ENCODE measurements around the gene COBL.

Gene COBL

GRCh38 chr7:51103718-51104117 lies 212.9 kb downstream of the COBL start:
- DNase-seq = no peak

DNA sequence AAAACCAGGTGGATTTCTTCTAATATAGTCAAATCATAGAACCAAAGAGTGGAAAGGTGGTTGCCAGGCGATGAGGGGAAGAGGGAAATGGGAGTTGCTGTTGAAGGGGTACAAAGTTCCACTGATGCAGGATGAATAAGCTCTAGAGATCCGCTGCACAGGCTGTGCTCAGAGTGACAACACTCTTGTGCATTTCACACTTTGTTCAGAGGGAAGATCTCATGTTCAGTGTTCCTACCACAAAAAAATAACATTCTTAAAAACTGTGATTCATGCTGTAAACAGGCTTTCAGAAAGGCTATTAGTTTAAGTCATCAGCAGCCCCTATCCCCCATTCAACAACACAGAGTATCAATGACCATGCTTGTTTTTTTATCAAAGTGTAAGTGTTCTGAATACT lies 213.8 kb downstream of the COBL start:
- no peak for DNase-seq

DNA sequence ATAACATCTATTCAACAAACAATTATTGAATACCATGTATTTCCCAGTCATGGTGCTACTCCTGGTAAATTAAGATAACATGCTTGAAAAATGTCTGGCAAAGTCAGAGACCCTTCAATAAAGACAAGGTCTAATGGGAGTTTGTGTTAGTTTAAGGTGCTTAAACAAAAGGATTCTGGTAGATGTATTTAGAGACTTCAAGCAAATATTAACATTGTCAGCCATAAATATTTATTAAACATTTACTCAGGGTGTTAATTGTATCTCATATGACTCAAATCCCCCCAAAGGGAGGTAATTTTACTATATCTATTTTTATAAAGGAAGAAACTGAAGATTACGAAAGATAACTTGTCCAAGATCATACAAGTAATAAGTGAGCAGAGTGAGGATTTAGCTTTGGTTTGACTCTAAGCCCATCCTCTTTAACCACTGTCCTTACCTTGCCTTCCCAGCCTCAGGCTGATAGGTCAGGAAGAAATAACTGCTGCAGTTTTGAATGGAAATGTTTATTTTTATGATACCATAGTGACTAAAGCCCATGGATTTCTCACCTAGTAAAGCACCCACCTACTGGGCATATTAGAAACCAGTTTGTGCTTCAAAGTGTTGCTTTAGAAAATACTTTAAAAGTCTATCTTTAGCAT lies 215.4 kb downstream of the COBL start:
- DNase-seq = no peak

GRCh38 chr7:51090411-51090810 lies 226.2 kb downstream of the COBL start:
- no peak for DNase-seq

- DNase-seq = no peak
Measured at GRCh38 chr7:51085034-51085692, 231.4 kb downstream of the COBL start.

DNA sequence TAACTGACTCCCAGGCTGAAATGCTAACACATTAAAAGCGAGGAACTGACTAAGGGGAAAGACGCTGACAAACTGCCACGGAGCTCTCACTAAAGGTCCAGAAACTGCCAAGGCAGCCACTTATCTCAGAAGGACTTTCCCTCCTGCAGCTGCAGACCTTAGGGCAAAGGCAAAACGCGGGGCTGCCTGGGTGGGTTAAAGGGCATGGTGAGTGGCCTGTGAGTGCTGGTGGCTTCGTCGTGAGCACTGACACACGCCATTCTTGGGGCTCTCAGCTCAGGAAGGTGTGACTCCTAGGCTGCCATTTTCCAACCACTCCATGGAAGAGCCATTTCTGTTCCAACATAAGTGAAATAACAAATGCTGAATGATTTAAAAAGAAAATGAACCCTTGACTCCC lies 232.5 kb downstream of the COBL start:
- DNase-seq = no peak

DNA sequence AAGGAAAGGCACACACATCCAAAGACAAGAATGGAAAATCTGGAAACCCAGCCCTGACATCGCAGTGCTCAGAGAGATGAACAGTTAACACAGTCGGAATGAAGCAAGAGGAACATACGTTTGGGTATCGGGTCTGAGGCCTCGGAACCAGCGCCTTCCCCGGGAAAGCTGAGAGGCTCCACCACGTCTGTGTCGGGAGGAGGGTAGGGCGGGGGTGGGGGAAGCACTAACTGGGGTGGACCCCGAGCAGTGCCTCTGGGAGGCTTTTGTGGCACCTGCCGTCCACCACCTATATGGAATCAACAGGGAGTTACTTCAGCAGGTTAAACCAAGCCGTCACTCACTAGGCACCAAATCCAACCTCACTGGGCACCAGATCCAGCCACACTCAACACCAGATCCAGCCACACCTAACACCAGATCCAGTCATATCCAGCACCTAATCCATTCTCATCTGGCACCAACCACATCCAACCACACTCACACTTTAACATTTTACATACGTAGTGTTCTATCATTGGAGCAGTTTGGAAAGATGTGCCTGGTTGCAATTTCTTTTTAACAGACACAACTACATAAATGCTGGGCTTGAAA lies 233.6 kb downstream of the COBL start:
- DNase-seq = no peak

- no peak for DNase-seq
Measured at GRCh38 chr7:51082096-51082840, 234.3 kb downstream of the COBL start.

DNA sequence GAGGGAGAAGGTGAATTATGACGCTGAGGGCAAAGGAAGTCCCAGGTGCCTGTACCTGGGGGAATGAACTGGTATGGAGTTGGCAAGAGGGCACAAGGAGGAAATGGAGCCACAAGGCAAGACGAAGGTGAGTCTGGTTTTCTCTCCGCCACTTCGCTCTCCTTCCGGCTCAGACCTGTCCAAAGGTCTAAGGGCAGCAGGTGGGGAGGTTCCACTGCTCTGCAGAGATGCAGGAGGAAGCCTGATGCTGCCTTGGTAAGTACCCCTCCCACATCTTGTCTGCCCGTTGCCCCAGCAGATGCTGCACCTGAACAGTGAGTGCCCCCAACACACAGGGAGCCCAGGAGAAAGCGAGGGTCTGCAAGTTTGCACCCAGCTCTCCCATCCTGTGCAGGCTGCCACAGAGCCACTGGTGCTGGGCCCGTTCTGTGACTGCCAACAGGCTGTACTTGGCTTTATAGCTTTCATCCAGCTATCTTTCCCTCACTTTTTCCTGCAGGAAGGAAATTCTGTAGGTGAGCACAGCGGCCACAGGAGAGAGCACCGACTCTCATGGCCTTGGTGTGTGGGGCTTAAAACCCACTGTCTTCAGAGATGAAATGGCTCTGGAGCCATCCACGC lies 235.2 kb downstream of the COBL start:
- DNase-seq = no peak

GRCh38 chr7:51080622-51081269 lies 235.9 kb downstream of the COBL start:
- no peak for DNase-seq

GRCh38 chr7:51080216-51080615 lies 236.4 kb downstream of the COBL start:
- no peak for DNase-seq

- no peak for DNase-seq
Measured at GRCh38 chr7:51079494-51079893, 237.1 kb downstream of the COBL start.

DNA sequence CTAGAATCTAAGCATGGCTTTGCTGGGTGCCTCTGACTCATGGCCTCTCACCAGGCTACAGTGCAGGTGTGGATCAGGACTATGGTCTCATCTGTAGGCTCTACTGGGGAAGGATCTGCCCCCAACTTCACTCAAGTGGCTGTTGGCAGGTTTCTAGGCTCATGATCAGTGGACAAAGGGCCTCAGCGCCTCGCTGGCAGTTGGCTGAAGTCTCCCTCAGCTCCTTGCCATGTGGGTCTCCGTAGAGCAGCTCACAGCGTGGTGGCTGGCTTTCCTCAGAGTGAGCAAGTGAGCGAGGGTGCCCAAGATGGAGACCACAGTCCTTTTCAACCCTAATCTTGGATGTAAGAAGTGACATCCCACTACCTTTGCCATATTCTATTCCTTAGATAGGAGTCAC lies 238.0 kb downstream of the COBL start:
- DNase-seq = no peak

- no peak for DNase-seq
Measured at GRCh38 chr7:51077987-51078370, 238.6 kb downstream of the COBL start.

GRCh38 chr7:51077316-51077986 lies 239.2 kb downstream of the COBL start:
- no peak for DNase-seq

DNA sequence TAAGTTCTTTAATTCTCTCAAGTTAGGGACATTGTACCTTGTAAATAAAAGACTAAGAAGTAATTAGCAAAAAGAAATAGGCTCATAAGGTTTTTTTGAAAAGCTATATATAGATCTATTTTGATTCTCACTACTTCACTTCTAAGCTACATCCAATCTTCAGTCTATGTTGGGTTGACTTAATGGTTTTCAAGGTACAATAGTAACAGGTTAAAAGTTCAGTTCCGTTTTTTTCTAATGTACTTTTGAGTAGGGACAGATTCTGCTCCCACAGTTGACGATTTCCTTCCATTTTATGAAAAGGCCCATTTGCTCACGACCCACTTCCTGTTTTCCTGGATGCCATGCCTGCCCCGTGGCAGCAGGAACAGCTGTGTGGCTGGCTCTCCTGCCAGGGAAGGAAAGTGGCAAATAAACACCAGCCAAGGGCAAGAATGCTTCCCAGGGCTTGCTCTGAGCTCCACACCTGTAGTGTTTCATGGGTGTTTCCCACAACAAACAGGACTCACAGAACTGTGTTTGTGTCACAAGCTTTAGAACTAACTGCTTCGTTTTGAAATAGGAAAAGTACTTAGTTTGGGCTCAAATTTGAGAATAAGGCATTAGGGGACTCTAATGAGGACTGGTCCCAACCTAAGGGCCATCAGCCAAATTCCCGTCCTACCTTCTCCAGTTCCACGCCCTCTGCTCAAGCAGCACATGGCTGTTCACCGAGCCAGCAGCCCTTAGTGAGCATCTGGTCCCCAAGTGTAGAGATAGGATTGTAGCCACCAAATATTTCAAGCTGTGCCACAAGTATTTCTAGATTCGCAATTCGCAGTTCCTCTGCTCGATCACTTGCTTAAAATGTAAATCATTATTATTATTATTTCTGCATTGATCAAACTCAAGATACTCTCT lies 240.7 kb downstream of the COBL start:
- DNase-seq = no peak

DNA sequence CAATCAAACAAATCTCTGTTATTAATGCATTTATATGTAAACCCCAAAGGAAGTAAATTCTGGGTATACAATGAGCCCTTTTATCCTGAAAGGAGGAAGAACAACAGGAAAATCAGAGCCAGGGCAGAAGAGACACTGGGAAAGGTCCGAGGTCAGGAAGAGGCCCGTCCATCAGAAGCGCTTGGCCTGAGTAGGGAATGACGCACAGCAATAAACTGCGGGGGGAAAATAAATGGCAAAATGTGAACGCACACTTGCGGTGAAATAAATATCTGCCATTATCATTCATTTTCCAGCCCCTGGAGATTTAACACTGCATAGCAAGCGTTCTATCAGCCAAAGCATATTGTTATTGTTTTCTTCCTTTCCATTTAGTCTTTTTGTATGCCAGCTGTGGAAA lies 243.4 kb downstream of the COBL start:
- no peak for DNase-seq

DNA sequence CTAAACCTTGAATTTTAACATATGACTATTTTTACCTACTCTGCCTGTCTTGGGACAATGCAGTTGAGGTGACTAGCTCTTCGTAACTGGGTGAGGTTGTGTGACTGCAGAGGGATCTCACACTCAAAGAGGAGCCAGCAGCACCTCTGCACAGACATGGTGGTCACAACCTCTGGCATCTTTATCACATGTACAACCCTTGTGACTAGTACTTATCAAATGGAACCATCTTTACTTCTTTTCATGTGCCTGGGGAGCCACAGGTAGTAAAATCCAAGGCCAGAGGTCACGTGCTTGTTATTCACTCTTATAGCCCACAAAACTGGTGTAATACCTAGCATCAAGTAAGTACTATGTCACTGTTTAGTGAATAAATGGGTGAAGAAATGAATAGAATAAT lies 244.3 kb downstream of the COBL start:
- no peak for DNase-seq

DNA sequence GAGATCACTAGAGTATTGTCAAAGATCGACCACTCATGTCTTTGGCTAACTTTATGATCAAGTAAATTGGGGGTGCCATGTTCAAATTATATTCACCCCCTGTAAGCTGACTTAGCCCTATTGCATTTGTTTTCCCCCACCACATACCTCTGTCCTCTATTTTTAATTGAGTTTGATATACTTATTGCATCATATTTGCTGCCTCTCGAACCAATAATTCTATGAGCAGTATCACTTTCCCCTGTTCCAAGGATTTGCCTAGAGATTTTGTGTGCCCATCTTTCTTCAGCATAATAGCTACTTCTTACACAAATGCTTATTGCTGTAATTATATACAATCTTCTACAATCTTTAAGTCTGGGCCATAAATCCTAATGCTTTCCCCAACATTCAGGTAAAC lies 245.2 kb downstream of the COBL start:
- DNase-seq = no peak

DNA sequence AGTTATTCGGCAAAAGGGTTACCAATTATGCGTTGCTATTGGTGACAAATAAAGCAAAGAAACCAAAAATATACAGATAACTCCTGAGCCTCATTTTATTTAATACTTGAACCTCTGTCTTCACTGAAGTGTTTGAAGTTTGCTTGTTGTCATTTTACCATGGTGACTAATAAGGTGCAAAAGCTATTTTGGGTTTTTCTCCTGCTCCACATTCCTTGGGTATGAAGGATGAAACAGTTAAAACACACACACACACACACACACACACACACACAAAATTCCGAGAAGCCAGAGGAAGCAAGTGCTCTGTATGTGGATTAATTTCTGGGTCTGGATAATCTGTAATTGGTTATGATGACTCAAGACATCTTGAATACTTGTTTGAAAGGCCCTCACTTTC lies 246.5 kb downstream of the COBL start:
- no peak for DNase-seq

DNA sequence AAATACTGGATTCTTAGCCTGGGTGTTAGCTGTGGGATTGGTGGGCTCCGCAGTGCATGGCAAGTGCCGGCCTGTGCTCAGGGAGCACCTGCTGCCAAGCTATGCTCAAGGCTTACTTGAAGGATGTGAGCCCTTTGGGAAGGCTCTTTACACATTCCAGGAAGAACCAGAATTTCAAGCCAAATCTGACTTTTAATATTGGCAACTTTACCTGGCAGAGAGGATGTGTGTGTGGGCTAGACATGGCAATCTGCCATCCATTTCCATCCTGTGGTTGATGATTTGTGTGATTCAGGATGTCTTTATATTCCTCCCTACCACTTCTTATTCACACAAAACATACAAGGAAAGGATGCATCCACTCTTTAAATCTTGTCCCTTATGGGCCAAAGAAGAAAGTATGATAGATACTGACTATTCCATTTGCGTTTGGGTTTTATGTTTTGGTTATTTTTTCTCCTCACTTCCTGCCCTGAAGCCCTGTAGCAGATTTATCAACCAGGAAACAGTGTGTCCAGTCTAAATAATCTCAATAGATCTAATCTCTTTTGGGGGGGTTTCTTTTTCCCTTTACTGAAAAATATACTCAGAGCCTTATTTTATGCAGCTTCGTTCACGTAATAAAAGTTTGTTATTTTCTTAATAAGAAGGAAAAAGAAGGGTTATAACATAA lies 247.1 kb downstream of the COBL start:
- DNase-seq = peak; percentile 7

Measured in NCI-H2029 treated with DMSO at 0.1 percent for 48 hours (cell line).